NOMO-1 (cell line): Measurements from ENCODE around the gene NR6A1.

ENCODE experiments used
- DNase-seq, 2 experiments: peaks; one replicate each; lab custom pipeline; 2025; ENCODE audit not compliant: unreplicated experiment in 2 of 2; lab: John Stamatoyannopoulos, UW

Gene NR6A1

GRCh38 chr9:124550072-124550471 lies 221.0 kb downstream of the NR6A1 start:
- no peak for DNase-seq

GRCh38 chr9:124549016-124549415 lies 222.1 kb downstream of the NR6A1 start:
- no peak for DNase-seq

- no peak for DNase-seq
Observed at GRCh38 chr9:124544535-124544934, 226.6 kb downstream of the NR6A1 start.

- no peak for DNase-seq
Observed at GRCh38 chr9:124541824-124542223, 229.3 kb downstream of the NR6A1 start.

- no peak for DNase-seq
Observed at GRCh38 chr9:124537926-124538325, 233.2 kb downstream of the NR6A1 start.

GRCh38 chr9:124535846-124536245 lies 235.3 kb downstream of the NR6A1 start:
- no peak for DNase-seq

- DNase-seq: no peak
Observed at GRCh38 chr9:124532897-124533296, 238.2 kb downstream of the NR6A1 start.

- no peak for DNase-seq
Observed at GRCh38 chr9:124531115-124531514, 240.0 kb downstream of the NR6A1 start.

- DNase-seq: no peak
Observed at GRCh38 chr9:124530246-124530645, 240.9 kb downstream of the NR6A1 start.

GRCh38 chr9:124527781-124528180 lies 243.3 kb downstream of the NR6A1 start:
- DNase-seq: no peak

GRCh38 chr9:124526174-124526573 lies 244.9 kb downstream of the NR6A1 start:
- DNase-seq: no peak

- no peak for DNase-seq
Observed at GRCh38 chr9:124522121-124523098, 248.7 kb downstream of the NR6A1 start.

- DNase-seq: no peak
Observed at GRCh38 chr9:124521142-124521541, 250.0 kb downstream of the NR6A1 start.

GRCh38 chr9:124520206-124520596 lies 250.9 kb downstream of the NR6A1 start:
- no peak for DNase-seq

GRCh38 chr9:124518116-124518515 lies 253.0 kb downstream of the NR6A1 start:
- DNase-seq: no peak

- no peak for DNase-seq
Observed at GRCh38 chr9:124517600-124517999, 253.5 kb downstream of the NR6A1 start.

- DNase-seq: no peak
Observed at GRCh38 chr9:124514874-124515273, 256.2 kb downstream of the NR6A1 start.

GRCh38 chr9:124514125-124514524 lies 257.0 kb downstream of the NR6A1 start:
- no peak for DNase-seq

- DNase-seq: peak; percentile 21 to 25
Observed at GRCh38 chr9:124513376-124513994, 257.6 kb downstream of the NR6A1 start.

GRCh38 chr9:124512806-124513204 lies 258.3 kb downstream of the NR6A1 start:
- DNase-seq: no peak

GRCh38 chr9:124511891-124512805 lies 259.0 kb downstream of the NR6A1 start:
- no peak for DNase-seq
